ENCODE results near the gene TADA2B.
"Not testable (repeated sequence)": the region's sequence is repeated elsewhere in the genome, so short reads cannot be mapped to it uniquely, and the experiment has no call there.

Gene TADA2B

DNA sequence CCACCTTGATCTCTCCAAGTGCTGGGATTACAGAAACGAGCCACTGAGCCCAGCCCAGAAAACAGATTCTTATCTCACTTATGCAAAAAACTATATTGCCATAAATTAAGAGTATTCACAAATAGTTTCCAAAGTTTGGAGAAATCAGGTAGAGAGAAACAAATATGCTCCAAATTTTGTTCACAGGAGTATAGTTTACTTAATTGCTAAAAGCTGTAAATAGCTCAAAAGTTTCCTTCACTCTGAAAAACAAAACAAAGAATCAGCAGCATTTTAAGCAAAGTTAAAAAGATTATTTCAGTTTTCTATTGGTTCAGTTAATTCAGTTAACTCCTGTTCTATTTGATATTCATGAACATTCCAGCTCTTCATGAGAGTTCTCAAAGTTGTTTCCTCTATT, 43.2 kb downstream of the TADA2B start:
- DNase-seq: no peak

DNA sequence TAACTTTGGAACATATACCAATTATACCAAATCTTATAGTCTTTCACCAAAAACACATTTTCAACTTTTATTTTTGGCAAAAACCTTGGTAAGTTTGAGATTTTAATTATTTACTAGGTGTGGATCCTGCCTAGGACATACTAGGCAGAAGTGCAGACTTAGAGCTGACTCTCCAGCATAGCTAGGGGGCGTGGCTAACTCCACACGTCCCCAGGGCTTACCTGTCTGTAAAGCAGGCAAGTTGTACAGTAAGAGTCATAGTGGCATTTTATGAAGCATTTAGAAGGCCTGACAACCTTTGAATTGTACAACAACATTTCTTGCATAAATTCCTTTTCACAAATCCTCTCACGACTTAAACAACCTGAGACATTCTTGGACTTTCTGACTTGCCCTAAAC, 43.9 kb downstream of the TADA2B start:
- DNase-seq: no peak

DNA sequence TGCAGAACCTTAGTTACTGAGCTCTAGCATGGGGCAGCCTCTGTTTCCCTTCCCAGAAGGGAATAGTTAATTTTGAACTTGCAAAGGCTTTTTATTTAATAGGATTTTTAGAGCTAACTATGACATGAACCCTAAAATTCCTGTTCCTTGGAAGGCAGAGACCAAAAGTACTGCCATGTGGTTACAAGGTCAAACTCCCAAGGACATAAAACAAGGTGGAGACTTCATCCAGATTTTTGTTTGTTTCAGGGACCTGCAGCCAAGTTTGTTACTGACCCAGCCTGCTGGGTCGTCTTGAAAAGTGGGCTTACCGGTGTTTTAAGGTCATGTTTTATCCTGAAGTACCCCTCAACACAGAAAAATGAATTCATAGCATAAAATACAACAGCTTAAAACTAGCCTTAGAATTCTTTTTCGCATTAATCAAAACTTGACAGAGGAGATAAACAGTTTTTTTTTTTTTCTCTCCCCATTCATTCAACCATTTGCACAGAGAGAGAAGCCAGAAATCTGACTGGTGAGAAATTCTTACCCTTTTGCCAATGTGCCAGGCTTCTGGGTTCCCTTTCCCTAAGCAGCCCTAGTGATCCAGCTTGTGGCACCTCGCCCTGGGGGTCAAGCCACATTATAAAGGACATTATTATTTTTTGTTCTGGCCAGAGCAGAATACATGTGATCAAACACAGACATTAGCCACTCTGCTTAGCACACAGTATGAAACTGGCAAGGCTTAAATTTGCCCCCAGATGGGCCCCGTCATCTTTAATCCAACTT, 46.2 kb downstream of the TADA2B start:
- no peak for DNase-seq

DNA sequence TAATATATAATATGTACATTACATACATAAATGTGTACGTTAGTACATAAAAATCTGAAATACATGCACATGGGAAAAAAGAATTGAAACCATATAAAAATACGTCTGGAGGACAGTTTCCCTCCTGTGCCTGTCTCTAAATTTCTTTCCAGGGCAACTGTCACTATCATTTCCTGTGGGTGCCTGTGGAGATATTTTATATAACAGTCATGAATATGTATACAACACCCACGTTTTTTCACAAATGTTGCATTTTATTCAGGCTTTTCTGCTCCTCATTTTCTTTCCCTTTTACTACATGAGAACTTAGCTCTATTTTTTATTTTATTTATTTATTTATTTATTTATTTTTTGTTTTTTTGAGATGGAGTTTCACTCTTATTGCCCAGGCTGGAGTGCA, 48.9 kb downstream of the TADA2B start:
- no peak for DNase-seq

DNA sequence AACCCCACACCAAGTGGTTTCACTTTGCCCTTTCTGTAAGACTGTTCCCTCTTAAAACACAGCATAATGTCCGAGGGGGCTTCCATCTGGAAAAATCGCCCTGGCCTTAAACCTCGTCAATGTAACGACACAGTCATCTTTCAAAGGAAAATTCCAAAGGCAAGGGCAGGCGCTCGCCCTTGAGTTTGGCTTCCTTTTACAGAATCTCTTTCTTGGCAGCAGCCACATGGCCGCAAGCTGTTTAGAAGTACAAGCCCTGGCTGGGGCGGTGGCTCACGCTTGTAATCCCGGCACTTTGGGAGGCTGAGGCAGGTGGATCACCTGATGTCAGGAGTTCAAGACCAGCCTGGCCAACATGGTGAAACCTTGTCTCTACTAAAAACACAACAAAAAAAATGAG, 51.7 kb downstream of the TADA2B start:
- no peak for DNase-seq

DNA sequence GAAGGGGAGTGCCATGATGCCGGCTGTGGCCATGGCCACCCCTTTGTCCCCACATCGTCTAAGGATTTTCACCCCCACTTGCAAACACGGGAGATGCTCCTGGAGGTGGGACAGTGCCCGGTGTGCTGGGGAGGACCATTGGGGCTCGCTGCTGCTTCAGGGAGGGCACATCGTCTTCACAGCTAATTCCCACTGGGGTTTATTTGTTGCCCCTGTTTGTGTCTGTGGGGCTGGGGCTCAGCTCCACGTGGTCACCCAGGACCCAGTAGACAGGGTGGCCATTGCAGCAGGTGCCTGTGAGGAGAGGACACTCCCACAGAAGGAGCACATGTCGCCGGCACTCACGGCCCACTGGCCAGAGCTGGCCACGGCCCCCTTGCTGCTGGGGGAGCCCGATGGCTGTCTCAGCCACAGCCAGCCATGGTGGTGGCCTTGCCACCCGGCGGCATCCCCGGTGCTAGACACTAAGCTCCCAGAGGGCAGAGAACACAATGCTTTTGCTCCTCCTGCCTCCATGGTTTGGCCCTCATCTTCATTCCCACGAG, 52.5 kb downstream of the TADA2B start:
- DNase-seq: no peak

DNA sequence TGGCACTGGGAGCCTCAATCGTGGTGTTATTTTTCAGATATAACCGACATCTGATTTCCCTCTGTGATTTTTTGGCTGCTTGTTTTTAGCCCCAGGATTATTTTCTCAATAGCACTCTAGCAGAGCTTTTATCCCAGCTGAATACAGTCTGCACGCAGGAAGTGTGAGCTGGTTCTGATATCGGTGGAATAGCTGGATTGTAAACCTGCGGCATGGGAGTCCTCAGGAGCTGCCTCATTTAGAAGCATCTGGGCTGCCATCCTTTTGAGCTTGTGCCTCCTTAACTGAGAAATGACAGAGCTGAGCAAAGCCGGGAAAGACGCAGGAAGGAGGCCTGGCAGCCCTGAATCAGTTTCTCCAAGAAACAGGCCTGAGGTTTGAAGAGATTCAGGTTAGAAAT, 53.1 kb downstream of the TADA2B start:
- DNase-seq: no peak

DNA sequence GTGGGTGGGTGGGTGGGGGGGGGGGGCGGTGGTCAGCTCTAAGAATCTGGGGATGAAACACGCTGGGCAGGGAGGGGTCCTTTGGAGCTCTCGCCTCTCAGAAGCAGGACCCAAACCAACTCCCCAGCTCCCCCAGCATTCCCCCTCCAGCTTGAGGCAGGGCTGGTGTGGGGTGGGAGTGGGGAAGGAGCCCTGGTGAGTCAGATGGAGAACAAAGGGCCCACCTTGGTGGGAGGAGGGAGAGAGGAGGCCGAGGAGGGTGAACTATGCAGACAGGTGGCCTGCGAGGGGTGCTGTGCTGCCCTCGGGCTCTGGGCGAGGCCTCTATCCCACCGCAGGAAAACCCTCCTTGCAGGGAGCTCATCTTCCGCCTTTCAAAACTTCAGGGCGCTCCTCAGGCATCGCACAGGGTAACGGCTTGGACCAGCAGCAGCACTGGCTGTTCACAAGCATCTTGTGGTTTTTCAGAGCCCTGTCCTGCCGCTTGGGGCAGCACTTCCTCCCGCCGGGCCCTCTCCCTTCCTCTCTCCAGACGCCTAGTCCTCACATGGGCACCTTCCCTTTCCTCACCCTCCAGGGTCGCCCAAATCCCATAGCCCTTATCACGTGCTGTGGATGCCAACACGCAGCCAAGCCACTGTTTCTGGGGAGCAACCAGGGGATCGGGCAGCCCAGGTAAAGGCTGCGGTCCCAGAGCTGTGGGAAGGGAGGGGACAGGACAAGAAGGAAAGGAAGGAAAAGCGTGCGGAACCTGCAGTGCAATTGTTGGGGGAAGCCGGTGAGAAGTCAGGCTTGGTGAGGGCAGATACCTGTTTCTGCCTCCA, 58.7 kb downstream of the TADA2B start:
- peak; percentile 54 for DNase-seq

DNA sequence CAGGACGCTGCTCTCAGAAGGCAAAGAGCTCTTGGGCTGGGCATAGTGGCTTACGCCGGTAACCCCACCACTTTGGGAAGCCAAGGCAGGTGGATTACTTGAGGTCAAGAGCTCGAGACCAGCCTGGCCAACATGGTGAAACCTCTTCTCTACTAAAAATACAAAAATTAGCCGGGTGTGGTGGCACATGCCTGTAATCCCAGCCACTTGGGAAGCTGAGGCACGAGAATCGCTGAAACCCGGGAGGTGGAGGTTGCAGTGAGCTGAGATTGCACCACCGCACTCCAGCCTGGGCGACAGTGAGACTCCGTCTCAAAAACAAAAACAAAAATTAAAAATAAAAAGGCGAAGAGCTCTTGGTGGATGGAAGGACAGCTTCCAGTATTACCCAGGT, 59.3 kb downstream of the TADA2B start:
- not testable (repeated sequence) for DNase-seq

DNA sequence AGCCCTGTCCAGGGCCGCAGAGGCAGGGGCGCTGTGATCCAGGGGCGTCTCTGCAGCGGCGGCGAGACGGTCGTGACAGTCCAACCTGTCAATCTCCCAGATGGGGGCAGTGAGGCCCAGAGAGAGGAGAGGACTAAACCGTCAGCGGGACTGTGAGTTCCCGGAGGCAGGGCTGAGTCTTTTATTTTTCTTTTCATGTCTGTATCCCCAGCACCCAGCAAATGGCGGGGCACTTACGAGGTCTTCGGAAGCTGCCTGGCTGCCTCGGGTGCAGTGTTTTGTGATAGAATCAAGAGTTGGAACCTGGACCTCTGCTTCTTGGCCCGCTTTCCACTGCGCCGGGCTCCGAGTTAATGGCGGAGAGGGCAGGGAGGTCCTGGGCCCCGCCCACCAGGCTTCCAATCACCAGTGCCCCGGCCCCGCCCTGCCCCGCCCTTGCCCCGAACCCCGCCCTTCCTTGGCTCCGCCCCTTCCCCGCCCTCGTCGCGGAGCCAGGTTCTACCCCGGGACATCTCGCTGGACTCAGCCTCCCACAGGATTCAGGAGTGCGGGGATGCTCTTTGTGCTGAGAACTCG, 59.9 kb downstream of the TADA2B start:
- DNase-seq: peak; percentile 84

DNA sequence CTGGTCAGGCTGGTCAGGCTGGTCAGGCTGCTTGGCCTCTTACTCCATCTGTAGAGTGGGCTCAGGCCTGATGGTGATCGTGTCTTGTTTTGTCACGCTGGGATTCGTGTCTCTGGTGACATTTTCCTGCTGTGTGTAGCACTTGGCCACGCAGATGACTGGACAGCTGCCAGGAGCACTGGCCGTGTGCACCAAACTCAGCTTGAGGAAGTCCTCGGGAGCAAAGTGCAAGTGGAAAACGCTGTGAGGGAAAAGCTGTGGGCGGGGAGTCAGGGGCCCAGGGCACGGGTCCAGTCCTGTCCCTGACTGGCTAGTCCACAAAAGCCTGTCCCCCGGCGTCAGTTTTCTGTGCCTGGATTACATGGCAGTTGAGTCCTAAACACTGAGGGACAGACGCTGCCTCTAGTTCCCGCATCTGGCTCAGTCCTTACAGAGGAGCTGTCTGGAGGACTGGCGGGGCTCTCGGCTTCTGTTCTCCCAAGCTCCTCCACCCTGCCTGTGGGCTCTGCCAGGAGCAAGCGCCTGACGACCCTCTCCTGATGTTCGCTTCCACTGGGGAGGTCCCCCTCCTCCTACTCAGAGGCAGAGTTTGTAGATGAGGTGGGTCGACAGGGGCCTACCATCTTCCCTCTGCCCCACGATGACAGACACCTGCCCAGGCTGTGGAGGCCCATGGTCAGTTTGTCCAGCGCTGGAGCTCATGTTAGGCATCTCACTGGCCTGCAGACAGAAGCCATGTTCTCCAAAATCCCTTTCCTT, 60.6 kb downstream of the TADA2B start:
- no peak for DNase-seq

DNA sequence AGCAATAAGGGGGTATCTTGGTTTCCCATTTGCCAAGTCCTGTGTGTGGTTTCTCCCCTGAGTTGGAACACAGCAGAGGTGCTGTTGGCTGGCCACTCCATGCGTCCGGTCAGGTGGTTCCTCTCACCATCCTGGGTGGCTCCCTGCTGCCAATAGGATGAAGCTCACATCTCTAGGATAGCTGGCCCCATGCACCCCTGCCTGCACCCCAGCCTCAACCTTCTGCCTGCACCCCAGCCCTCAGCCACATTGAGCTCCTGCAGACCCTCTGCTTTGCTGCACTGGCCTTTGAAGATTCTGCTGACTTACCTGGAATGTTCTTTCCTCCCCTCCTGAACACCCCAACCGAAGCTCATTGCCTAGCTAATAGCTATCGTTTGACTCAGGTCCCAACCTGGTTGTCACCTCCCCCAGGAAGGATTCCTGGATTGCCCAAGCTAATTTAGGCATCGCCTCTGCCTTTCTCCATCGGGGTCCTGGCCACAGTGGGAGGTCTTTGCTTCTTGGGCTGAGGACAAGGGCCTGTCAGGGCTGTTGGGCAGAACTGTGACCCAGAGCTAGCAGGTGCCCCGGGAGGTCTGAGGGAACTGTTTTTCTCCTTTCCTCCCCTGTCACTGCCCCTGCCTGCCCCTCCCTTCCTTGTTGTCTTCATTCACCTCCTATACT, 61.3 kb downstream of the TADA2B start:
- peak; percentile 23 for DNase-seq

DNA sequence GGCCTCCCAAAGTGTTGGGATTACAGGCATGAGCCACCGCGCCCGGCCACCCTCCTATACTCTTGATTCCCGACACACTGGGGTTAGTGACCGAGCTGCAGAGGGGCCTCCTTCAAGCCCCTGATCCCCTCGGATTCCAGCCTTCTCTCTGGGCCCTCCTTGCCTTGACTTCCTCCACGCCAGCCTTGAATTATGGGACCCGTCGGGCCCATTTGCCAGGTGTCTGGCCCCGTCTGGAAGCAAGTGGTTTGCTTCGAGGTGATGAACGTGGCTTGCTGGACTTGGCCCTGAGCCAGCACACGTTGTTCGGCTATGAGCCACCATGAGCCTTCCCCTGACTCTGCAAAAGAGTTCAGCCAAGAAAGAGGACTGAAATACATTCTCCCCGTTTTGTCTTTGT, 62.1 kb downstream of the TADA2B start:
- DNase-seq: peak; percentile 17

DNA sequence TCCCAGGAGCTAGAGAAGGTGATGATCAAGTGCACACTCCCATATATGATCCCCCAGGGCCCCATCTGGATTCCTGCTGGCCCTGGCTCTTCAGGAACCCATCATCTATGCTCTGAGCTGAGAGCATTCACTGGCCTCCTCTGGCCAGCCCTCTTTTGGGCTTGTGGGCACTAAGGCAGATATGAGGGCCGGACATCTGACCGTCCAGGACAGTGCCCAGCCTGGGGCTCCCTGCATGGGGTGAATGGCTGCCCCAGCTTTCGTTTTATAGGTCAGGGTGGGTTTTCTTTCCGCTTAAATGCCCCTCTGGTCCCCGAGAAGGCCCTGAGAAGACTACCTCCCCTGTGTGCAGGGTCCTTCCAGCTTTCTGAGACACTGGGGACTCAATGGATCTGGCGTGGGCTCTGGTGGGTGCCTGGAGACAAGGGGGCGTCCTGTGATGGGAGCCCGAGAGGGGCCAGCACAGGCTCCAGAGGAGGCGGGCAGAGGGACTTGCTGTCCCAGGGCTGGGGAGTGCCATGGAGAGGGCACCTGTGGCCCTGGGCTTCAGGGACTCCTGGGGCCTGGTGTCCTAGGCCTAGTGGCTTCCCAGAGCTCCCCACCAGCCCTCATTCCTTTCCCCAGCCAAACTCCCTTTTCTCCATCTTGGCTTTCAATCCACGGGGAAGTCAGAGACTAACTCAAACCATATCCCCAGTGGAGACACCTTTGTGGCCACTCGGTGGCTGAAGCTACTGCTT, 64.2 kb downstream of the TADA2B start:
- no peak for DNase-seq

Measured in activated CD4-positive, CD25-positive, alpha-beta regulatory T cell treated with anti-CD3 and anti-CD28 coated beads, Interleukin-2, amount 50 U/mL, for 72 hours (primary cell).